H1 (cell line): ENCODE data around the gene GPR21. TPM values are rescaled to one million over a fixed set of nuclear protein-coding genes. Genes with fewer than 3 reads are reported as not detected.

Experiments used
- CTCF ChIA-PET: fragments of 300-600 bp; sonication (Branson Sonifier 250); formaldehyde crosslinking; loops from one replicate; lab custom pipeline; 2021; ENCODE audit not compliant: partially characterized antibody; lab: Charles Lee
- POLR2A ChIA-PET: fragments of 300-600 bp; sonication (Branson Sonifier 250); formaldehyde crosslinking; loops from one replicate; lab custom pipeline; 2021; ENCODE audit warnings: inconsistent platforms; ENCODE audit not compliant: partially characterized antibody; lab: Charles Lee
- DNase-seq, 2 experiments: peaks; one replicate each; pipeline versions ENCODE4 v3.0.0 to v3.0.0-alpha.2; 2010 to 2022; ENCODE audit warnings: low spot score in 2 of 2, low read depth in 1 of 2, mixed read lengths in 1 of 2
- FAIRE-seq: peaks from 2 replicates; lab custom pipeline; 2011; peaks lifted over from hg19 to GRCh38; lab: Jason Lieb, UNC
- H2AFZ ChIP-seq: 2 replicates; pipeline ENCODE4 v1.8.1; 2012; ENCODE audit warnings: low read length, inconsistent platforms
- H2AK5ac ChIP-seq: 2 replicates; pipeline ENCODE4 v1.6.1; 2013; ENCODE audit warnings: low read depth, low read length
- H2BK120ac ChIP-seq: replicated peaks from 2 replicates; pipeline ENCODE3; 2013; ENCODE audit warnings: low read depth, low read length, inconsistent platforms
- H2BK12ac ChIP-seq: 2 replicates; pipeline ENCODE4 v1.6.1; 2013; ENCODE audit warnings: low read depth, low read length
- H2BK15ac ChIP-seq: 2 replicates; pipeline ENCODE4 v1.6.1; 2013; ENCODE audit warnings: low read length
- H2BK20ac ChIP-seq: 2 replicates; pipeline ENCODE4 v1.6.1; 2013; ENCODE audit warnings: low read length
- H2BK5ac ChIP-seq: 2 replicates; pipeline ENCODE4 v1.6.1; 2013; ENCODE audit warnings: low read depth, low read length
- H3K14ac ChIP-seq: 2 replicates; pipeline ENCODE4 v1.6.1; 2013; ENCODE audit warnings: inconsistent platforms; ENCODE audit not compliant: insufficient read length
- H3K18ac ChIP-seq: 2 replicates; pipeline ENCODE4 v1.6.1; 2013; ENCODE audit warnings: low read length; ENCODE audit errors: extremely low read depth
- H3K23ac ChIP-seq: 2 replicates; pipeline ENCODE4 v1.6.1; 2013; ENCODE audit warnings: inconsistent platforms; ENCODE audit not compliant: insufficient read length
- H3K23me2 ChIP-seq: 2 replicates; pipeline ENCODE4 v1.6.1; 2013; ENCODE audit warnings: low read depth, low read length
- H3K27ac ChIP-seq: 2 replicates; pipeline ENCODE4 v1.6.1; 2011; ENCODE audit warnings: low read depth, low read length, inconsistent platforms
- H3K27me3 ChIP-seq, 4 experiments: replicated peaks in 1 of 4; 1 replicate in 1 of 4; 2 replicates in 3 of 4; pipeline versions ENCODE4 v1.6.1 to v1.8.1; 2011 to 2013; ENCODE audit warnings: low read length in 3 of 4, mild to moderate bottlenecking in 3 of 4, inconsistent platforms in 2 of 4, mixed read lengths in 2 of 4, moderate library complexity in 1 of 4; ENCODE audit not compliant: control insufficient read depth in 3 of 4, insufficient read depth in 3 of 4; ENCODE audit errors: extremely low read depth in 1 of 4
- H3K36me3 ChIP-seq, 4 experiments: 2 replicates each; pipeline versions ENCODE4 v1.6.1 to v1.8.1; 2011 to 2013; ENCODE audit warnings: mild to moderate bottlenecking in 4 of 4, low read length in 3 of 4, moderate library complexity in 2 of 4, control low read depth in 1 of 4, inconsistent platforms in 1 of 4; ENCODE audit not compliant: insufficient read depth in 4 of 4, control insufficient read depth in 2 of 4
- H3K4ac ChIP-seq: replicated peaks from 2 replicates; pipeline ENCODE3; 2013; ENCODE audit warnings: low read length, low read depth, mixed read lengths, inconsistent platforms; ENCODE audit not compliant: insufficient read length
- H3K4me1 ChIP-seq, 4 experiments: replicated peaks in 1 of 4; 1 replicate in 1 of 4; 2 replicates in 3 of 4; pipeline versions ENCODE4 v1.6.1 to v1.8.1; 2011 to 2013; ENCODE audit warnings: low read length in 3 of 4, inconsistent platforms in 2 of 4, mixed read lengths in 1 of 4; ENCODE audit not compliant: insufficient read depth in 4 of 4, control insufficient read depth in 3 of 4
- H3K4me2 ChIP-seq, 2 experiments: 2 replicates each; pipeline versions ENCODE4 v1.6.1 to v1.8.1; 2011 to 2013; ENCODE audit warnings: low read depth in 2 of 2, low read length in 2 of 2, control low read depth in 1 of 2, inconsistent platforms in 1 of 2, mild to moderate bottlenecking in 1 of 2; ENCODE audit not compliant: insufficient read depth in 1 of 2
- H3K4me3 ChIP-seq, 4 experiments: fragments of 200-600, 300-600 bp in 1 of 4; sonication (generic), shearing (Covaris generic), sonication (Bioruptor Twin) in 1 of 4; 2 replicates each; pipeline versions ENCODE4 v1.5.1 to v1.8.1; 2011 to 2016; ENCODE audit warnings: low read length in 4 of 4, low read depth in 3 of 4, control low read depth in 2 of 4, inconsistent platforms in 2 of 4, mild to moderate bottlenecking in 2 of 4, mixed read lengths in 1 of 4, moderate library complexity in 1 of 4; ENCODE audit not compliant: insufficient read depth in 2 of 4; ENCODE audit errors: extremely low read depth in 1 of 4
- H3K56ac ChIP-seq: replicated peaks from 2 replicates; pipeline ENCODE3; 2013; ENCODE audit warnings: low read depth, mild to moderate bottlenecking, mixed read lengths, low read length, inconsistent platforms; ENCODE audit not compliant: insufficient read length
- H3K79me1 ChIP-seq: 2 replicates; pipeline ENCODE4 v1.6.1; 2013; ENCODE audit warnings: low read depth, low read length, control low read depth
- H3K79me2 ChIP-seq, 2 experiments: 2 replicates each; pipeline versions ENCODE4 v1.6.1 to v1.8.1; 2012 to 2013; ENCODE audit warnings: low read length in 2 of 2, mild to moderate bottlenecking in 2 of 2, inconsistent platforms in 1 of 2; ENCODE audit not compliant: insufficient read depth in 2 of 2, control insufficient read depth in 1 of 2
- H3K9ac ChIP-seq, 4 experiments: replicated peaks in 1 of 4; 1 replicate in 1 of 4; 2 replicates in 3 of 4; pipeline versions ENCODE4 v1.6.1 to v1.8.1; 2011 to 2013; ENCODE audit warnings: low read depth in 3 of 4, low read length in 3 of 4, control low read depth in 2 of 4, mild to moderate bottlenecking in 2 of 4, moderate library complexity in 2 of 4, inconsistent platforms in 1 of 4; ENCODE audit errors: extremely low read depth in 1 of 4
- H3K9me3 ChIP-seq, 2 experiments: 2 replicates each; pipeline versions ENCODE4 v1.6.1 to v1.8.1; 2012 to 2013; ENCODE audit warnings: mild to moderate bottlenecking in 2 of 2, moderate library complexity in 2 of 2, control low read depth in 1 of 2, inconsistent platforms in 1 of 2, low read depth in 1 of 2, low read length in 1 of 2, mixed read lengths in 1 of 2; ENCODE audit not compliant: insufficient read depth in 2 of 2
- H4K20me1 ChIP-seq, 2 experiments: replicated peaks in 1 of 2; 2 replicates each; pipeline versions ENCODE3 to v1.8.1; 2011 to 2013; ENCODE audit warnings: inconsistent platforms in 2 of 2, low read length in 2 of 2, mild to moderate bottlenecking in 1 of 2; ENCODE audit not compliant: insufficient read depth in 2 of 2, control insufficient read depth in 1 of 2
- H4K5ac ChIP-seq: 2 replicates; pipeline ENCODE4 v1.6.1; 2013; ENCODE audit warnings: low read length, low read depth, mixed read lengths, inconsistent platforms; ENCODE audit not compliant: insufficient read length
- H4K8ac ChIP-seq: 2 replicates; pipeline ENCODE4 v1.8.0; 2013; ENCODE audit warnings: mild to moderate bottlenecking, moderate library complexity, low read length, inconsistent platforms; ENCODE audit not compliant: insufficient read depth; ENCODE audit errors: extremely low read depth
- H4K91ac ChIP-seq: replicated peaks from 2 replicates; pipeline ENCODE3; 2013; ENCODE audit warnings: low read length, mixed read lengths, inconsistent platforms; ENCODE audit not compliant: insufficient read length
- ASH2L ChIP-seq: fragments of 200-600, 300-600 bp; sonication (generic); IDR thresholded peaks from one replicate; pipeline ENCODE4 v1.7.1; 2017; ENCODE audit warnings: low read length
- CEBPB ChIP-seq: IDR thresholded peaks from 2 replicates; pipeline ENCODE4 v1.6.1; 2012; ENCODE audit warnings: low read depth, low read length
- CHD2 ChIP-seq: IDR thresholded peaks from 2 replicates; pipeline ENCODE4 v1.6.1; 2012; ENCODE audit warnings: low read length, improper control_type of control experiment
- EP300 ChIP-seq, 2 experiments: IDR thresholded peaks; 1 replicate in 1 of 2; 2 replicates in 1 of 2; pipeline ENCODE4 v1.6.1; 2011 to 2012; ENCODE audit warnings: low read depth in 2 of 2, low read length in 2 of 2, mild to moderate bottlenecking in 2 of 2, borderline replicate concordance in 1 of 2, inconsistent platforms in 1 of 2, moderate library complexity in 1 of 2
- GTF2F1 ChIP-seq: IDR thresholded peaks from 2 replicates; pipeline ENCODE4 v1.6.1; 2012; ENCODE audit warnings: low read depth, low read length, improper control_type of control experiment, borderline replicate concordance
- HDAC6 ChIP-seq: IDR thresholded peaks from one replicate; pipeline ENCODE4 v1.7.1; 2012; ENCODE audit warnings: low read depth, mild to moderate bottlenecking, inconsistent platforms, low read length, moderate library complexity
- KDM1A ChIP-seq: fragments of 200-600, 300-600 bp; sonication (generic); IDR thresholded peaks from 2 replicates; pipeline ENCODE4 v1.7.1; 2016; ENCODE audit warnings: mild to moderate bottlenecking, low read length, borderline replicate concordance
- KDM4A ChIP-seq: IDR thresholded peaks from one replicate; pipeline ENCODE4 v1.7.1; 2012; ENCODE audit warnings: low read depth, mild to moderate bottlenecking, moderate library complexity, low read length, inconsistent platforms; ENCODE audit not compliant: severe bottlenecking
- TEAD4 ChIP-seq: IDR thresholded peaks from 2 replicates; pipeline ENCODE4 v1.6.1; 2012; ENCODE audit warnings: low read depth, low read length, inconsistent platforms, mixed read lengths
- WGBS, 2 experiments: shearing (Covaris generic) in 1 of 2; methylation state at CpG; one replicate each; pipeline versions ENCODE4 v1.1.6 to v1.1.7; 2013 to 2015; ENCODE audit warnings: low lambda C conversion rate in 2 of 2, mixed read lengths in 2 of 2, inconsistent platforms in 1 of 2, low coverage in 1 of 2, missing lambda C conversion rate in 1 of 2; ENCODE audit not compliant: insufficient replicate concordance in 2 of 2, insufficient coverage in 1 of 2, insufficient read length in 1 of 2; ENCODE audit errors: extremely low coverage in 1 of 2, missing lambda C conversion rate in 1 of 2; 5-methylcytosine and 5-hydroxymethylcytosine counted together
- polyA plus RNA-seq, 7 experiments: library from polyadenylated mRNA; depleted of rRNA in 3 of 7; stranded (reverse) in 5 of 7; unstranded in 2 of 7; fragments of >200 nt in 5 of 7; fragments of 200-250 nt in 2 of 7; gene quantifications; 1 replicate in 5 of 7; 2 replicates in 1 of 7; 4 replicates in 1 of 7; pipeline versions ENCODE4 v1.2.1 to v1.2.3, GENCODE V29; 2011 to 2013; ENCODE audit warnings: missing spikeins in 2 of 7, mixed read lengths in 2 of 7
- total RNA-seq: library from RNA; stranded (reverse); fragmentation: NEBNext Ultra II Directional; extraction: Animal tissue kit (Norgen Biotek cat#: 25700); gene quantifications from 2 replicates; pipeline ENCODE4 v1.2.1, GENCODE V29; 2021
- TF ChIP-seq, protein P1 (sequence below): IDR thresholded peaks from 2 replicates; pipeline ENCODE4 v1.6.1; 2011; ENCODE audit warnings: low read depth, mild to moderate bottlenecking, low read length; ENCODE audit not compliant: insufficient read depth
- TF ChIP-seq, protein P2 (sequence below): IDR thresholded peaks from 2 replicates; pipeline ENCODE4 v1.6.1; 2011; ENCODE audit warnings: low read length, improper control_type of control experiment

The GPR21 gene
- total and polyA plus RNA-seq, 2 of the 8 experiments (the other 6 are each of a cell fraction or from before 2014, with no cell fraction given), result 0.58 to 0.71 TPM

DNA sequence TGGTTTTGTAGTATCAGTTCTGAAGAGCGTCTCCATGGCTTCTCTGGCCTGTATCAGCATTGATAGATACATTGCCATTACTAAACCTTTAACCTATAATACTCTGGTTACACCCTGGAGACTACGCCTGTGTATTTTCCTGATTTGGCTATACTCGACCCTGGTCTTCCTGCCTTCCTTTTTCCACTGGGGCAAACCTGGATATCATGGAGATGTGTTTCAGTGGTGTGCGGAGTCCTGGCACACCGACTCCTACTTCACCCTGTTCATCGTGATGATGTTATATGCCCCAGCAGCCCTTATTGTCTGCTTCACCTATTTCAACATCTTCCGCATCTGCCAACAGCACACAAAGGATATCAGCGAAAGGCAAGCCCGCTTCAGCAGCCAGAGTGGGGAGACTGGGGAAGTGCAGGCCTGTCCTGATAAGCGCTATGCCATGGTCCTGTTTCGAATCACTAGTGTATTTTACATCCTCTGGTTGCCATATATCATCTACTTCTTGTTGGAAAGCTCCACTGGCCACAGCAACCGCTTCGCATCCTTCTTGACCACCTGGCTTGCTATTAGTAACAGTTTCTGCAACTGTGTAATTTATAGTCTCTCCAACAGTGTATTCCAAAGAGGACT is 1.5 kb downstream of the GPR21 start:
- Histone ChIP-seq H2AK5ac (no peak overlapping the region), H2BK5ac (no peak overlapping the region), H3K27ac (no peak overlapping the region), H3K23me2 (no peaks in the 10 kb centered on the region), H4K91ac (no peak overlapping the region), H3K14ac (no peak overlapping the region), H3K36me3 (peaks cover 0 to 5% (median 1%) of the 10 kb centered on the region in 4 experiments; a peak in 5 of 8 replicates), H3K4me3 (no peak overlapping the region), H4K5ac (no peak overlapping the region), H3K4me1 (peaks cover 0 to 4% (median 0%) of the 10 kb centered on the region in 4 experiments; a peak in 1 of 7 replicates), H2BK120ac (no peak overlapping the region), H3K56ac (no peak overlapping the region), H2BK20ac (no peak overlapping the region), H2AFZ (no peak overlapping the region), H4K20me1 (peaks cover 0 to 2% of the 10 kb centered on the region in 2 experiments), H3K79me1 (no peaks in the 10 kb centered on the region; the same call in 1 of the 2 replicates), H2BK12ac (no peak overlapping the region), H3K9ac (0 out of 7 replicates have a peak overlapping the region, but pooled peaks of 1 of the 4 experiments have one; percentile 12), H3K4me2 (no peak overlapping the region), H4K8ac (no peak overlapping the region), H3K4ac (no peak overlapping the region), H3K23ac (no peak overlapping the region), H3K9me3 (no peaks in the 10 kb centered on the region), H3K27me3 (no peaks in the 10 kb centered on the region), H3K79me2 (no peaks in the 10 kb centered on the region), H2BK15ac (no peak overlapping the region), H3K18ac (no peak overlapping the region)
- CTCF ChIA-PET, result no interaction called here
- POLR2A ChIA-PET, result interaction anchor here (1.3 to 1.6 kb wide), 2 partner anchors 19 to 122 kb away, joined by 3 read pairs; partner anchors contain the start of gene ZBTB6
- 92% methylated on average over 13 of the region's 13 CpGs; no CpG with 5 or more reads in 1 of the 2 experiments for WGBS, 2 experiments
- no peak for DNase-seq
- FAIRE-seq, result no peak
- TF ChIP-seq CHD2 (no peak), CEBPB (no peak), KDM1A (no peak), GTF2F1 (no peak), HDAC6 (no peak), TEAD4 (no peak), KDM4A (no peak), ASH2L (no peak), EP300 (IDR thresholded peaks at IDR 0.05; ENCODE audit: borderline replicate concordance in 1 of 2, low read depth in 2 of 2, low read length in 2 of 2) (no peak)
- TF ChIP-seq, protein P1, sequence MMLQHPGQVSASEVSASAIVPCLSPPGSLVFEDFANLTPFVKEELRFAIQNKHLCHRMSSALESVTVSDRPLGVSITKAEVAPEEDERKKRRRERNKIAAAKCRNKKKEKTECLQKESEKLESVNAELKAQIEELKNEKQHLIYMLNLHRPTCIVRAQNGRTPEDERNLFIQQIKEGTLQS, result no peak
- TF ChIP-seq, protein P2, sequence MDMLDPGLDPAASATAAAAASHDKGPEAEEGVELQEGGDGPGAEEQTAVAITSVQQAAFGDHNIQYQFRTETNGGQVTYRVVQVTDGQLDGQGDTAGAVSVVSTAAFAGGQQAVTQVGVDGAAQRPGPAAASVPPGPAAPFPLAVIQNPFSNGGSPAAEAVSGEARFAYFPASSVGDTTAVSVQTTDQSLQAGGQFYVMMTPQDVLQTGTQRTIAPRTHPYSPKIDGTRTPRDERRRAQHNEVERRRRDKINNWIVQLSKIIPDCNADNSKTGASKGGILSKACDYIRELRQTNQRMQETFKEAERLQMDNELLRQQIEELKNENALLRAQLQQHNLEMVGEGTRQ, result no peak
